Measurements from ENCODE around the gene AAMDC.

GRCh38 chr11:77874206-77874605 is 53.3 kb downstream of the AAMDC start:
- no peak for TF ChIP-seq CTCF (conservative IDR thresholded peaks at IDR 0.05 in 1 of 2, IDR thresholded peaks at IDR 0.05 in 1 of 2; ENCODE audit: low read depth in 1 of 2, low read length in 2 of 2)
- TF ChIP-seq EZH2 (IDR thresholded peaks at IDR 0.05; ENCODE audit: low read length, missing control alignments), result no peak

All from fibroblast of lung (primary cell).